ENCODE data around the gene CDC42EP5. TPM values are rescaled to one million over a fixed set of nuclear protein-coding genes. Genes with fewer than 3 reads are reported as not detected.
A peak's percentile ranks its signal among the peaks of the same experiment; 100 is the strongest.

CDC42EP5 gene
- total RNA-seq, 1 donor from 2014 or later = 8.9 TPM

DNA sequence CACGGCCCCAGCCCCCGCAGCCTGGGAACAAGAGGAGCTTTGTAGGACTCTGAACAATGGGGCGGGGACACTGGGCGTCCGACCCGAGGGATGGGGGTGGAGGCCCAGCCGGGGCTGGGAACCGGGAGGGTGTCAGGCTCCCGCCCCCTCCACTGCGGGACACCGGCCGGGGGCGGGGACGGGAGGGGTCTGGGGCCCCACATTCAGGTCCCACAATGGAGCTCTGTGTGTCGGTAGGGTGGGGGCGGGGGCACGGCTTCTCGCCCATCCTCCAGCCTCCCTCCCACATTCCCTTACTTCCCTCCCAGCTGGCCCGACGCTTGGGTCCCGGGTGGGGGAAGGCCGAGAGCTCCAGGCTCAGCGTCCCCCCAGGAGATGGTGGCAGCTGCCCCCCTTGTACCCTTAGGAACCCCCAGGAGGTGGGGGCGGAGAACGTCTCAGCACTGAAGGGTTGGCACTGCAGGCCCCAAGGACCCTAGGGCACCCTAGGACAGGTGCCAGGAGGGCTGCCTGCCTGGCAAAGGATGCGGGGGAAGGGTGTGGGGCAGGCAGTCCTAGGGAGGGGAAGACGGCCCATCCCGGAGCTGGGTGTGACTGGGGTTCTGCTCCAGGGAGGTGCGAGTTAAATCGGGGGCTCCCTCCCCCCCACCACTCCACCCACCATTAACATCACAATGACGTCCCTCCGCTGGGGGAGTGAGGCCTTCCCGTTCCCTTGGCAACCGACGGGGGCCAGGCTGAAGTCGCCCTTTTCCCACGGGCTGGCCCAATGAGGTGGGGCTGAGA, 52.5 kb downstream of the CDC42EP5 start:
- intact Hi-C loops (cut with DNase I) = no loop called here
- DNase-seq (ENCODE audit: missing footprints) (peak; percentile 73), ATAC-seq (peak; percentile 65)

DNA sequence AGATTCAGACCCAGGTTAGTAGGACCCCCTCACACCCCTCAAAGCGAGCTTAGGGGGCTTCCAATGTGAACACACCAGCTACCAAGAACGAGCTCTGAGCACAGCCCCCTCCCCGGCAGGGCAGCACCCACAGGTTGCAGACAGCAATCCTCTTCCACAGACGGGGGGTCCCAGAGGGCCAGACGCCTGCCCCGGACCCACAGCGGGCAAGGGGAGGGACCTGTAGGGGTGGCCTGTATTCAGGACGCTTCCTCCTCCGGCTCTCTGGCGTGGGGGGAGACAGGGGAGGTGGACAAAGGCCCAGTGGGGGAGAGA, 53.1 kb downstream of the CDC42EP5 start:
- ATAC-seq (no peak), DNase-seq (ENCODE audit: missing footprints) (no peak)
- intact Hi-C loops (cut with DNase I) = no loop called here

DNA sequence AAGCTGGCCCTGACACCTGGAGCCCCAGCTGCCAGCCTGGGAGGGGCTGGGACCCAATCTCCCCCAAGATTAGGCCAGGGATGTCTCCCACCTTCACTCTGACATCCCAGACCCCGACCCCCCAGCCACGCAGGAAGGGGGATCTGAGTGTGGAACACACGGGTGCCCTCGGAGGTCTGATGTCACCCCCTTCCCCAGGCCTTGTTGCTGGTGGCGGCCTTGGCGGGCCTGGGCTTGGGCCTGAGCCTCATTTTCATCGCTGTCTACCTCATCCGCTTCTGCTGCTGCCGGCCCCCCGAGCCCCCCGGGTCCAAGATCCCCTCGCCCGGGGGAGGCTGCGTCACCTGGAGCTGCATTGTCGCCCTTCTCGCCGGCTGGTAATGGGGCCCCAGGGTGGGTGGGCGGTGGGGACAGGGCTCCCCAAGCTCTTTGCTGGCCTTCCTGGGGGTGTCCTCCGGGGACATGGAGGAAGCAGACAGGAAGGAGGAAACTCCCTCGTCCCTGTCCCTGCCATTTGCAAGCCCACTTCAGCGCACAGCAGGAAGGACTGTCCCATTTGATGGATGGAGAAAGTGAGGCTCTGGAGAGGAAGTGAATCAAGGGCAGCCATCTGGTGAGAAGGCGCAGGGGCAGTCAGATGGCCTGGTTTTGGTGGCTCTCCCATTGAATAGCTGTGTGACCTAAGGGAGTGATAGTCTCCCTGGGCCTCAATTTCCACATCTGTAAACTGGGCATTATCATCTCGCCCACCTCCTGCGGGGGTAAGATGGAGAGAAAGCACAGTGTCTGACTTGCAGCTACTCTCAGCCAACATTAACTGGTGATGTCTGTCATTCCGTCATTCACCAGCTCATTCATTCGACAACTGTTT, 53.9 kb downstream of the CDC42EP5 start:
- intact Hi-C loops (cut with DNase I) = no loop called here
- no peak for ATAC-seq

DNA sequence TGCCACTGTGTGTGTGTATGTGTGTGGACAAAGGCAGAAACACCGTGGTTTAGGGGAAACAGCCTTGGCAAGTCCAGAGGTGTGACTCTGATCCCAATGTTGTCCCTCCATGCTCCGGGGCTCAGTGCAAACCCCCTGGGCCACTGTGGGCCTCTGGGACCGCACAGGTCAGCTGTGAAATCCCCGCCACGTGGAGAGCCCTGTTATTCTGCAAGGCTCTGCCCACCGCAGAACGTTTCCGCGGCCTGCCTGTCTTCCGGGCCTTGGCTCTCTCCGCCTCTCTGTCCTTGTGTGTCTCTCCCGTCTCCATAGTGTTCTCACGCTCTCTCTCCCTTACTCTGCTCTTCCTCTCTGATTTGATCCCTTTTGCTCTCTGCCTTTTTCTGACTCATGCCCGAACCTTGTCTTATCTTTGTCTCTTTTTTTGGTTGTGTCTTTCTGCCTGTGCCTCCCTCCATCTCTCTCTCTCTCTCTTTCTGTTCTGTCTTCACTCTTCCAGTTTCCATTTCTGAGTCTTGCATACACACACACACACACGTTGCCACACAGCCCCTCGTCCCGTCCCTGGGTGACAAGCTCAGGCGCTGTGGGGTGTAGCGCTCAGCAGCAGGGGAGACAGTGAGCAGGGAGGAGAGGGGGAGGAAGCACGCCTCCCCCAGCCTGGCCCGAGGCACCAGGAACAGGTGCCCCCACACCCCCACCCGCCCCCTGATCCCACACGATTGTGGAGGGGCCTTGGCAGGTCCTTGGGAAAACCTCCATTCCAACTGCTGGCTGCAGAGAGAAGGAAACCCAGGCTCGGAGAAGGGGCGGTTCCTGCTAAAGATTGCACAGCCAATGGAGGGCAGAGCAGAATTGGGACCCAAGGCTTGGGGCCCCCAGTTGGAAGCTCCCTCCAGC, 54.8 kb downstream of the CDC42EP5 start:
- intact Hi-C loops (cut with DNase I) = no loop called here
- DNase-seq (ENCODE audit: missing footprints) (no peak), ATAC-seq (no peak)

More for the DNA sequence above, 53.9 kb downstream of the CDC42EP5 start:
- no peak for DNase-seq (ENCODE audit: missing footprints)

DNA sequence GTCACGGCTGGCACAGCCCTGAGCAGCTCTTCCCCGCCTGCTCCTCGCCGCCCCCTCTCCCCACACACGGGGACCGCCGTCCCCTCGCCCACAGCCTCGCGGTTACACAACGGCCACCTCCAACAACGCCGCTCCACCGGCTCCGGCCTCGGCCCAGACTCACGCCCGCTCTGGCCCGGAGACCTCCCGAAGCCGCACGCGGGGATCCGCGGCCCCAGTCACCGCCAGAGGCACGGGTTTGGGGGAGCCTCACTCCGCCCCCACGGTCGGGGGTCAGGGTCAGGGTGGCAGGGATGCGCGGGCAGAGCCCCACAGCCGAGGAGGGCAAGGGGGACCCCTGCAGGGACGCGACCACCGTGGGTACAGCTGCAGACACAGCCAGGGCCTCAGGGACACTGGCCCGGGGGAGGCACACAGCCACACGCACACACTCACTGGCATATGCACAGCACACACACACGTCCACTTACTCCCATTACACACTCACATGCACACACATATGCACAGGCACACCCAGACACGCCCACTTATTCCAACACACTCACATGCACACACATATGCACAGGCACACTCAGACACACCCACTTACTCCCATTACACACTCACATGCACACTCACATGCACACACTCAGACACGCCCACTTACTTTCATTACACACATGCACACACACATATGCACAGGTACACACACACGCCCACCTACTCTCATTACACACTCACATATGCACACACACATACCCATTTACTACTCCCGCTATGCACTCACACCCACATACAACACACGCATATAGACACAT, 56.2 kb downstream of the CDC42EP5 start:
- DNase-seq (ENCODE audit: missing footprints) (peak; percentile 9), ATAC-seq (no peak)
- intact Hi-C loops (cut with DNase I) = no loop called here

DNA sequence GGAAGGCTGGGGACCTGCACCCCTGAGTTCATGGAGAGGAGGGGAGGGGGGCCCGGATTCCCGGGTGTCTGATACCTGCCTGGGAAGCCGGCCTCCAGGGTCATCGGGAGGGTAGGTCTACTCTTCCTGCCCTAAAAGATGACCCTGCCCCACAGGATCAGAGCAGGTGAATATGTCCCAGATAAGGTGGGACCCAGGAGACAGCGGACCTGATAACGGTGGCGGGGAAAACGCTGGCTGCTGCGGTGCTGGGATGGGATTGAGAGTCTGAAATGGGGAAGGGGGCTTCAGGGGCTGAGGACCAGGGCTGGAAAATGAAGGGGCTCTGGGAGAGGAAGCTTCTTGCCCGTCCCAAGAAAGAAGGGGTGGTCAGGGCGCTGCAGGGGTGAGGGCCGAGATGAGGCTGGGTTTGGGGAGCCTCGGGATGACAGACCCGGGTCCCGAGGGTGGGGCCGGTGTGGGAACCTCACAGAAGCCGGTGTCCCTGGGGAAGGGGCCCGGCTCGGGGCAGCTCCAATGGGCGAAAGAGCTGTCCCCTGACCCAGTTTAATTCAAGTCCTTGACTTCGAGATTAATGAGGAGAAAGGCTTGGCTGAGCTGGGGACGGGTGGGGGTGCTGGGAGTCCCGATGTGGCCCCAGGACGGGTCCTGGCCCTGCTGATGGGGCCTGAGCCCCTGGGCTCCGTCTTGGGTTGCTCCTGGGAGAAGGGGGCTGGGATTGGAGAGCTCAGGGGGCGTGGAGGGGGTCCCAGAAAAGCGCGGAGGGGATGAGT, 57.0 kb downstream of the CDC42EP5 start:
- intact Hi-C loops (cut with DNase I) = no loop called here
- no peak for DNase-seq (ENCODE audit: missing footprints)
- no peak for ATAC-seq

DNA sequence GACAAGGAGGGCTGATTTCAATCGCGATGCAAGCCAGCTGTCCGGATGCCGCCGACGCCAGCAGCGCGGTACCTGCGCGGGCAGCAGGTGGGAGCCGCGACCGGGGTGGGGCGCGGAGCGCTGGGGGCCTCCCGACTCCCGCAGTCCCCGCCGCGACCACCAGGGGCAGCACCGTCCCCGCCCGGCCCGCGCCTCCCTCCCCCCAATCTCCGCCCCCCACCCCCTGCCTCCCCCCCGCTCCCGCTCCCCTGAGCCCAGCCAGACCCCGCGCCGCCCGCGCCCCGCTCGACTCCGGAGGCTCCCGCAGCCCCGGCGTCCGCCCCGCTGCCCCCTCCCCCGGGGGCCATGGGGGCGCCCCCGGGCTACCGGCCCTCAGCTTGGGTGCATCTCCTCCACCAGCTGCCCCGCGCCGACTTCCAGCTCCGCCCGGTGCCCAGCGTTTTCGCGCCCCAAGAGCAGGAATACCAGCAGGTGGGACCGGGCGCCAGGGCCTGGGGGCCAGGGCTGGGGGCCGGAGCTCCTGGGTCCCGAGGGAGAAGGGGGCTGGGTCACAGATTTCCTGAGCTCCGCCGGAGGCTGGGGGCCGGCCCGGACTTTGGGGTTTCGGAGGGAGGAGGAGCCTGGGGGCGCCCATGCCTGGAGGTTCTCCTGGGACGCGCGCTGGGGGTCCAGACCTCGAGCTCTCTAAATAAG, 57.7 kb downstream of the CDC42EP5 start, which contains the start of gene TTYH1:
TTYH1 (plus strand) TSS at position 257 of the 693 bp plus-strand sequence; CDS start at position 346, 89 bp downstream.
- intact Hi-C loops (cut with DNase I) = no loop called here
- no peak for ATAC-seq
- peak; percentile 21 for DNase-seq (ENCODE audit: missing footprints)

Other genes starting within 250 kb of the CDC42EP5 start
- gene LILRA6, start 230.5 kb downstream of the CDC42EP5 start, total RNA-seq = 2.7 TPM
- 8.5 TPM for gene LILRB5, start 216.0 kb downstream of the CDC42EP5 start, total RNA-seq
- 2.9 TPM for gene LILRB2, start 192.2 kb downstream of the CDC42EP5 start, total RNA-seq
- 1.8 TPM for gene LILRA5, start 160.1 kb downstream of the CDC42EP5 start, total RNA-seq
- gene LILRA4, start 134.1 kb downstream of the CDC42EP5 start, total RNA-seq = not detected
- gene LAIR1, start 108.4 kb downstream of the CDC42EP5 start, total RNA-seq = 9.1 TPM
- 2.8 TPM for gene TTYH1, start 57.8 kb downstream of the CDC42EP5 start, total RNA-seq
- gene LENG8, start 24.1 kb downstream of the CDC42EP5 start, total RNA-seq = 59.0 TPM
- 1.8 TPM for gene LENG9, start 9.5 kb downstream of the CDC42EP5 start, total RNA-seq
- gene LAIR2, start 29.5 kb upstream of the CDC42EP5 start, total RNA-seq = not detected
- gene LILRA2, start 100.5 kb upstream of the CDC42EP5 start, total RNA-seq = 3.1 TPM
- gene LILRA1, start 120.3 kb upstream of the CDC42EP5 start, total RNA-seq = 0.92 TPM
- 1.8 TPM for gene LILRB1, start 157.2 kb upstream of the CDC42EP5 start, total RNA-seq
- 5.0 TPM for gene LILRB4, start 189.7 kb upstream of the CDC42EP5 start, total RNA-seq

Data from Right ventricle myocardium inferior (tissue), 1 donor.